ENCODE results near the gene ASF1B.

ASF1B gene

GRCh38 chr19:14101003-14101545 lies 35.3 kb downstream of the ASF1B start:
- no peak for TF ChIP-seq GATA1 (IDR thresholded peaks at IDR 0.05; ENCODE audit: low read depth, low read length)
- TF ChIP-seq POLR2A (IDR thresholded peaks at IDR 0.05; ENCODE audit: low read length) = no peak
- DNase-seq = no peak

- no peak for DNase-seq
- TF ChIP-seq POLR2A (IDR thresholded peaks at IDR 0.05; ENCODE audit: low read length) (no peak), GATA1 (IDR thresholded peaks at IDR 0.05; ENCODE audit: low read depth, low read length) (no peak)
Observed at GRCh38 chr19:14097532-14098151, 38.7 kb downstream of the ASF1B start.

- DNase-seq = no peak
- no peak for TF ChIP-seq POLR2A (IDR thresholded peaks at IDR 0.05; ENCODE audit: low read length)
- TF ChIP-seq GATA1 (IDR thresholded peaks at IDR 0.05; ENCODE audit: low read depth, low read length) = no peak
Observed at GRCh38 chr19:14096272-14096992, 40.0 kb downstream of the ASF1B start.

- TF ChIP-seq POLR2A (IDR thresholded peaks at IDR 0.05; ENCODE audit: low read length) = no peak
- TF ChIP-seq GATA1 (IDR thresholded peaks at IDR 0.05; ENCODE audit: low read depth, low read length) = no peak
- peak; percentile 44 to 73 for DNase-seq
Observed at GRCh38 chr19:14094854-14095253, 41.5 kb downstream of the ASF1B start.

GRCh38 chr19:14093117-14093823 lies 43.1 kb downstream of the ASF1B start:
- TF ChIP-seq POLR2A (IDR thresholded peaks at IDR 0.05; ENCODE audit: low read length) = no peak
- no peak for TF ChIP-seq GATA1 (IDR thresholded peaks at IDR 0.05; ENCODE audit: low read depth, low read length)
- peak in 1 of 2 experiments; percentile 37 for DNase-seq

- no peak for TF ChIP-seq GATA1 (IDR thresholded peaks at IDR 0.05; ENCODE audit: low read depth, low read length)
- TF ChIP-seq POLR2A (IDR thresholded peaks at IDR 0.05; ENCODE audit: low read length) = no peak
- DNase-seq = peak; percentile 60 to 75
Observed at GRCh38 chr19:14091813-14092462, 44.5 kb downstream of the ASF1B start.

GRCh38 chr19:14091081-14091812 lies 45.1 kb downstream of the ASF1B start:
- peak; percentile 65 for TF ChIP-seq POLR2A (IDR thresholded peaks at IDR 0.05; ENCODE audit: low read length)
- no peak for TF ChIP-seq GATA1 (IDR thresholded peaks at IDR 0.05; ENCODE audit: low read depth, low read length)
- DNase-seq = peak; percentile 94 to 95

- peak; percentile 94 to 95 for DNase-seq
- no peak for TF ChIP-seq GATA1 (IDR thresholded peaks at IDR 0.05; ENCODE audit: low read depth, low read length)
- TF ChIP-seq POLR2A (IDR thresholded peaks at IDR 0.05; ENCODE audit: low read length) = no peak
Observed at GRCh38 chr19:14090509-14091080, 45.8 kb downstream of the ASF1B start, which contains the start of gene SAMD1. Gene SAMD1, minus strand, starts transcription at chr19:14090751.

GRCh38 chr19:14089662-14090508 lies 46.5 kb downstream of the ASF1B start:
- DNase-seq = peak; percentile 78 to 88
- TF ChIP-seq GATA1 (IDR thresholded peaks at IDR 0.05; ENCODE audit: low read depth, low read length) (no peak), POLR2A (IDR thresholded peaks at IDR 0.05; ENCODE audit: low read length) (no peak)

- TF ChIP-seq GATA1 (IDR thresholded peaks at IDR 0.05; ENCODE audit: low read depth, low read length) = no peak
- no peak for TF ChIP-seq POLR2A (IDR thresholded peaks at IDR 0.05; ENCODE audit: low read length)
- DNase-seq = peak in 1 of 2 experiments; percentile 46
Observed at GRCh38 chr19:14089412-14089661, 47.1 kb downstream of the ASF1B start.

GRCh38 chr19:14088634-14089411 lies 47.6 kb downstream of the ASF1B start:
- DNase-seq = no peak

More at GRCh38 chr19:14088634-14089411, 47.6 kb downstream of the ASF1B start:
- TF ChIP-seq POLR2A (IDR thresholded peaks at IDR 0.05; ENCODE audit: low read length) (no peak), GATA1 (IDR thresholded peaks at IDR 0.05; ENCODE audit: low read depth, low read length) (no peak)
